ENCODE data around the gene TTC39A.

Gene TTC39A

GRCh38 chr1:51296383-51297357, 33.7 kb downstream of the TTC39A start:
- DNase-seq = peak; percentile 38

DNA sequence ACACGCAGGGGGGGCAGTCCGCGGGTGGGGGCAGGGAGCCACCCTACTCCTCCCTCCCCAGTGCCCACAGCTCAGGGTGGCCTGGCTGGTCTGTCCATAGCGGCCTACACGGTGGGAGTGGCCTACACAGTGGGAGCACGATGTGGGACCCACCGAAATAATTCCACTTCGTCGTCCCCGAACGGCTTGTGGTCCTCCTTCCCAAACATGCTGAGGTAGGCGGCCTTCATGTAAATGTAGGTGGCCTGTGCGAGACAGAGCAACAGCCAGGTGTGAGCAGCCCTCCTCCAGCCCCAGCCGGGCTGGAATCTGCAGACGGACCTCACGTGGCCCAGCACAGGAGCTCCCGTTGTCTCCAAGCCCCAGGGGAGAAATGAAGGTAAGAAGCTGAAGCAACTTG, 34.4 kb downstream of the TTC39A start:
- no peak for DNase-seq

- no peak for DNase-seq
These were observed 35.7 kb downstream of the TTC39A start for GRCh38 chr1:51294566-51295184.

DNA sequence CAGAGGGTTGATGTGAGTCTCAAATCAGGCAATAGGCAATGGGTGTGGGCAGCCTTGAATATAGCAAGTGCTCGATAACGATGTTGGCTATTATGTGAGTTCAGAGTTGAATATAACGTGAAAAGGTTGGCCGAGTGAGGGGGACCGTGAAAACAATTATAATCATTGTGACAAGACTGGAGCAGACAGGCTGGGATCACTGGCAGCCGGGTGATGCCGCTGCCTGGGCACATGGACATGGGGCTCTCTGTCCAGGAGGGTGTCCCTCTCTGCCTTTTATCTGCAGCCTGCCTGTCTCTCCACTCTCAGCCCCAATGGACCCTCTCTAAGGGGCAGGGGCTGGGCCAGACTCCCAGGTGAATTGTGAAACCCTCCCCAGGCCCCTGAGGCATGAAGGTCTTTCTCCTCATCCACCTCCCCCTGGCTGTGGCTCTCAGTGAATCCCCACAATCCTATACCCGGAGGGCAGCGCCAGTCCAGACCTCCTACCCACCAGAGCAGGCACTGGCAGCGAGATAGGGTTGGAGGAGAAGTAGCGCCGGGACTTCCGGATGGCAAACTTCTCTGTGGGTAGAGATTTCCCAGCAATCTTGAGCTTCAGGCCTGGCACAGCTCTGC, 36.4 kb downstream of the TTC39A start:
- no peak for DNase-seq

- no peak for DNase-seq
These were observed 39.9 kb downstream of the TTC39A start for GRCh38 chr1:51290489-51290847.

GRCh38 chr1:51289676-51290488, 40.5 kb downstream of the TTC39A start:
- DNase-seq = no peak

DNA sequence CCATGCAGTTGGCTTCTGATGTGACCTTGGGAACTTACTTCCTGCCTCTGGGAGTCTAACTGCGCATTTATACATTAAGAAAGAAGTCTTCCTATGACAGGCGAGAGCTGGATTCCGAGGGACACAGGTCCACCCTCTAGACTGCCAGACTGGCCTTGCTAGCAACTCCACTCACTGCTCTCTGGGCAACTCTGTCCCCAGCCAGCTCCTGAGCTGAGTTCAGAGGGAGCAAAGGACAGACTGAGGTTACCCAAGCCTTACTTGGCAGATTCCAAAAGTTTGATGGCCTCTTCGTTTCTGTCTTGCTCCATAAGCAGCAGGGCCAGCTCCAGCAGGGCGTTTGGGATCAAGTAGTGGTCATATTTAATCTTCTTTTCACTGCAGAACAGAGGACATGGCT, 41.8 kb downstream of the TTC39A start:
- no peak for DNase-seq

DNA sequence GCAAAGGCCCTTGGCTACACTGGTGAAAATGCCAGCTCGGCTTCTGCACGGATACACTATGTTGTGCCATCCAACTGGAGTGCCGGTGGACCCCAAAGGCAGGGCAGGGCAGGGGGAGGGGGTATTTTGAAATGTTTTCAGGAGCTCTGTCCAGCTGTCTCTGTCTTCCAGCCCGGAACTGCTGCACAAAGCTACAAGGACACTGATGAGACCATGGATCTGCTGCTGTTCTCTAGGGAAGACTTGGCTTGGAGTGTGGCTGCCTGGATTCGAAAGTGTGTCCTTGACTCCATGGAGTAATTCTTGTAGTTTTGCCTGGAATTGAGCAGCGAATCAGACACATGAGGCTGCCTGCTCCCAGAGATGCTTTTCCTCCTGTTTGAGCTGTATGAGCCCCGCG, 42.4 kb downstream of the TTC39A start:
- no peak for DNase-seq

DNA sequence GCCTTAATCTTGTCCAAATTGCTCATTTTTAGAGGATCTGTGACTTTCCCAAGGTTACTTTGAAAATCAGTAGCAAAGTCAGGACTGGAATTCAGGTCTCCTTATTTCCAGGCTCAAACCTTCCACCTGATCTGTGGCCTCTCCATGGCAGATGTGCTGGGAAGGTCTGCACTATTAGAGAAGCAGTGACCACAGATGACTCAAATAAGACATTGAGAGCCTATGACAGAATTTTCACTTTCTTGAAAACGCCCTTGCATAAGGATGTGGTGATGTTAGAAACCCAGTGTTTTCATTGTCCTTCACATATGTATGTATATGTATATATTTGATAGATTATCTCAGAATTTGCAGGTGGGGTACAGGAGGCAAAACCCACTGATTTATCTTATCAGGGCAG, 45.3 kb downstream of the TTC39A start:
- DNase-seq = no peak

DNA sequence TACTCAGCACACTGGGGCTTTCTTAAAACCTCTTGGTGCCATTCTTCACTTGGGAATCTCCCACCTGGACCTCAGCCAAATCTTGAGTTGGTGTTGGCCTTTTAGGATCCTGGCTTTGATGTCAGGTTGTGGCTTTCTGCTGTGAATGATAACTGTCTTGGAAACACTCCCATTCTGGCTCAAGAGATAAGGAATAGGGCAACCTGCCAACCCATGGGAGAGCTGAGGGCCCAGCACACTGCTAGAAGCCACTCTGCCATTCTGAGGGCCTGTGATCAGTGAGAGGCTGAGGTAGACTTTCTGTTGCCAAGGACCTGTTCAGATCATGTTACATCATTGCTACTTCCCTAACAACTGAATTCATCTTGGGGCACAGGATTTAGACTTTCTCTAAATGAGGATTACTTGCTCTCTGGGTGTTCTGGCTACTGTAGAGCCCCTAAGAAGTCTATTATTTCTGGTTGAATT, 45.8 kb downstream of the TTC39A start:
- DNase-seq = no peak

DNA sequence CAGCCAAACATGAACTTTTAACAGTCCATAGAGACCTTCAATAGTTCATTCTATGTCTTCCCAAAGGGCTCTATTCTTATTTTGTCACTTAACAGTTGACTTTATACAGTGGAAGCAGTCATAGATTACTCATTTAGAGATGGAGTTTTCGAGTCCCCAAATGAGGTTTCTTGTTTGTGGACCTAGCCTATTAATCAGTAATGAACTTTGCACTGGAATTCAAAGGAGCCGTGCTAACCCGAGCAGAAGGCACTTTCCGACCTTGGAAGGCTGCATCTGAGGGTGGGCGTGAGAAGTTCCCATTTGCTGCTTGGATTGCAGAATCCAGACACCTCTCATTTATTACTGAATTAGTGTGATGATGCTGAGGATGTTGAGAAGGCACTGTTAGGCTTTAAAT, 46.4 kb downstream of the TTC39A start:
- DNase-seq = no peak

DNA sequence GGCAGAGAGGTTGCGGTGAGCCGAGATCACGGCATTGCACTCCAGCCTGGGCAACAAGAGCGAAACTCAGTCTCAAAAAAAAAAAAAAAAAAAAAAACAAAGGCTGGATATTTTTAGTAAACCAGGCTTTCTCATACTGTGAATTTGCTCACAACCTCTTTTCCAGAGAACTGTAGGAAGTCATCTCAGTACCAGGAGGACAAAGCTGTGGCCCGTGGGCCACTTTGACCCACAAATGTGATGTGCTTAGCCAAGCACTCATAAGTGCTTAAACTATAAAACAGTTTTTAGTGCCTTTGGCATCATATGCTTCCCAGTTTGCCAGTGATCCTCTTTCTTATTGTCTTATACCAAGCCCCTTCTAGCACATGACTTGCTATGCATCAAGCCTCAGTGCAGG, 47.8 kb downstream of the TTC39A start:
- no peak for DNase-seq

GRCh38 chr1:51281807-51282206, 48.6 kb downstream of the TTC39A start:
- DNase-seq = no peak

DNA sequence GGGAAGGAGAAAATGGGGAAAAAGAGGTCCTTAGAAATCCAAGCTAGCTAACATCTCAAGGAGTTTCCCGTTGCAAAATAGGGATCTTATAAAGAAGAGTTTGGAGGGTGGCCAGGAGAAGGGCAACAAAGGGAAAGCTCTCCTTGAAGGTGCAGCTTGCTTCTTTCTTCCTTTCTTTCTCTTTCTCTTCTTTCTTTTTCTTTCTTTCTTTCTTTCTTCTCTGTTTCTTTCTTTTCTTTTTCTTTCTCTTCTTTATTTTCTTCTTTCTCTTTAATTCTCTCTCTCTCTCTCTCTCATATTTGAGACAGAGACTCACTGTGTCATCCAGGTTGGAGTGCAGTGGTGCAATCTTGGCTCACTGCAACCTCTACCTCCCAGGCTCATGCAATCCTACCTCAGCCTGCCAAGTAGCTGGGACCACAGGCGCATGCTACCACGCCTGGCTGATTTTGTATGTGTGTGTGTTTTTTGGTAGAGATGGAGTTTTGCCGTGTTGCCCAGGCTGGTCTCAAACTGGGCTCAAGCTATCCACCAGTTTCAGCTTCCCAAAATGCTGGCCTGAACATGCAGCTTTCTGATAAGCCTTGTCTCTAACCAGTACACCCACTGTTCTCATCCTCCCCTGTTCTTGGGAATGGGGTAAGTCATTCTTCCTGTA, 49.9 kb downstream of the TTC39A start:
- DNase-seq = no peak

GRCh38 chr1:51276286-51276685, 54.1 kb downstream of the TTC39A start:
- no peak for DNase-seq

GRCh38 chr1:51274676-51275075, 55.7 kb downstream of the TTC39A start:
- DNase-seq = no peak

- no peak for DNase-seq
These were observed 57.4 kb downstream of the TTC39A start for GRCh38 chr1:51272916-51273315.

- DNase-seq = no peak
These were observed 59.6 kb downstream of the TTC39A start for GRCh38 chr1:51270751-51271150.

DNA sequence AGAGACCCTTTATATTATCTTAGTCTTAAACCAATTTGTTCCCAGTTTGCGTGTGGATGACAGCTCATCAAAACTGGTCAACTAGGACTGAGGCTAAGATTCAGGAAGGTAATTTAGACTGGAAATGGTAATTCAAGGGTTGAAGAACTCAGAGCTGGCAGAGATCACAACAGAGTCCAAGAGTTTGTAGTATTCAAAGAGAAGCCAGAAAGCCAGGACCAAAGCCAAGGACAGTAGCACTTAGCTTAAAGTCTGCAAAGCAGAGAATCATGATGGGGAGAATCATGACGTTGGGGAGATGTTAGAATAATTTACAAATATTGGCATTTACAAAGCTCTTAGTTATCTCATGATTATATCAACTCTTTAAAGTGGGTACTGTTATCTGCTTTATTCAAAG, 61.7 kb downstream of the TTC39A start:
- no peak for DNase-seq

GRCh38 chr1:51266791-51267190, 63.6 kb downstream of the TTC39A start:
- no peak for DNase-seq

- no peak for DNase-seq
These were observed 64.2 kb downstream of the TTC39A start for GRCh38 chr1:51266181-51266580.

- DNase-seq = no peak
These were observed 64.7 kb downstream of the TTC39A start for GRCh38 chr1:51265618-51266017.

Data from GOT3 (cell line).